Gastroesophageal sphincter (tissue), 3 donors: Measurements from ENCODE around the gene SYTL3.

Experiments used
- POLR2A ChIP-seq, 2 donors: fragments of 450-650 bp; IDR thresholded peaks; one replicate each; pipeline ENCODE4 v1.6.1; 2017; ENCODE audit warnings: antibody characterized with exemption in 2 of 2, mild to moderate bottlenecking in 2 of 2, moderate library complexity in 1 of 2
- POLR2AphosphoS5 ChIP-seq: sonication (generic); formaldehyde crosslinking; IDR thresholded peaks from one replicate; pipeline ENCODE4 v1.6.1; 2017; ENCODE audit warnings: antibody characterized with exemption
- TF ChIP-seq, protein P1 (sequence below), 4 experiments: fragments of 200-600 bp in 2 of 4; fragments of 450-650 bp in 2 of 4; sonication (generic) in 1 of 4; IDR thresholded peaks; one replicate each; pipeline ENCODE4 v1.5.1; 2017 to 2019; ENCODE audit warnings: antibody characterized with exemption in 4 of 4, mild to moderate bottlenecking in 2 of 4, moderate library complexity in 2 of 4

DNA sequence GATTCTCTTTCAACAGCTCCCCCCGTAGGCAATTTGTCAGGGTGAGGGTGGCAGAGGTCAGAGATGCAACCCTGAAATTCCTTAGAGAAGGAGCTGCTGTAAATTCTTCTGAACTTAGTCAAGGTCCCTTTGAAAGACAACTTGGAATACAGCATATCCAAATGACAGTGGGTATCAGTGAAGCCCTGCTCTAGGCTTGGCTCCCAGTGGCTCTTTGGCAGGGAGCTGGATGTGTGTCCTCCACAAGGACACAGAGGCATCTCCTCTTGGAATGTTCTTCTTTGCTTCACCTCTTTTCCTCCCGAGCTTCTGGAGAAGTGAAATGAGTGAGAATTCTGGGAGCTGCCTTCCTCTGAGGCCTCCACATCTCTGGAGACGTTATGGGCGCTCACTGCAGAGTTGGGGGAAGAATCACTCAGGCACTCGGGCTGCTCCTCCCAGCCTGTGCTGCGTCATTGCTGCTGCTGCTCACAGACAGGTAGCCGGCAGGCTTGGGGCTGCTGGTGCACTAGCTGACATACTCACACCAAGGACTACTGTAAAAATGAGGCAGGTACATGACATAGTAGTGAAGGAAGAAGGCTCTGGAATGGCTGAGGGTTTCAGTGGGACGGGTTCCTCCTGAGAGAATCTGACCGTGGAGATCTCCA lies 39.4 kb upstream of the SYTL3 start:
- TF ChIP-seq, protein P1, sequence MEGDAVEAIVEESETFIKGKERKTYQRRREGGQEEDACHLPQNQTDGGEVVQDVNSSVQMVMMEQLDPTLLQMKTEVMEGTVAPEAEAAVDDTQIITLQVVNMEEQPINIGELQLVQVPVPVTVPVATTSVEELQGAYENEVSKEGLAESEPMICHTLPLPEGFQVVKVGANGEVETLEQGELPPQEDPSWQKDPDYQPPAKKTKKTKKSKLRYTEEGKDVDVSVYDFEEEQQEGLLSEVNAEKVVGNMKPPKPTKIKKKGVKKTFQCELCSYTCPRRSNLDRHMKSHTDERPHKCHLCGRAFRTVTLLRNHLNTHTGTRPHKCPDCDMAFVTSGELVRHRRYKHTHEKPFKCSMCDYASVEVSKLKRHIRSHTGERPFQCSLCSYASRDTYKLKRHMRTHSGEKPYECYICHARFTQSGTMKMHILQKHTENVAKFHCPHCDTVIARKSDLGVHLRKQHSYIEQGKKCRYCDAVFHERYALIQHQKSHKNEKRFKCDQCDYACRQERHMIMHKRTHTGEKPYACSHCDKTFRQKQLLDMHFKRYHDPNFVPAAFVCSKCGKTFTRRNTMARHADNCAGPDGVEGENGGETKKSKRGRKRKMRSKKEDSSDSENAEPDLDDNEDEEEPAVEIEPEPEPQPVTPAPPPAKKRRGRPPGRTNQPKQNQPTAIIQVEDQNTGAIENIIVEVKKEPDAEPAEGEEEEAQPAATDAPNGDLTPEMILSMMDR (IDR thresholded peaks at IDR 0.05) = no peak
- no peak for TF ChIP-seq POLR2AphosphoS5
- no peak for TF ChIP-seq POLR2A (IDR thresholded peaks at IDR 0.05)
